Subcutaneous adipose tissue (tissue), 4 donors: ENCODE measurements around the gene OTOF. TPM values are rescaled to one million over a fixed set of nuclear protein-coding genes. Genes with fewer than 3 reads are reported as not detected.

Experiments used
- CTCF ChIP-seq: fragments of 450-650 bp; IDR thresholded peaks from one replicate; pipeline ENCODE4 v1.5.1; 2016; ENCODE audit warnings: low read depth, mild to moderate bottlenecking, control low read depth, antibody characterized with exemption, moderate library complexity
- total RNA-seq, 4 donors: library from RNA; depleted of rRNA; stranded (reverse); fragments of >200 nt; gene quantifications; one replicate each; pipeline ENCODE4 v1.1.0, GENCODE V29; 2016

OTOF gene
- total RNA-seq, 4 donors from 2014 or later, result 0.16 to 0.44 (median 0.17) TPM; not detected in 1

- TF ChIP-seq CTCF, result no peak
Observed at GRCh38 chr2:26471289-26471688, 6.6 kb downstream of the OTOF start.

GRCh38 chr2:26470601-26471260 lies 7.2 kb downstream of the OTOF start:
- TF ChIP-seq CTCF, result no peak

GRCh38 chr2:26469955-26470354 lies 8.0 kb downstream of the OTOF start:
- TF ChIP-seq CTCF, result no peak

- TF ChIP-seq CTCF, result no peak
Observed at GRCh38 chr2:26469092-26469710, 8.7 kb downstream of the OTOF start.

- no peak for TF ChIP-seq CTCF
Observed at GRCh38 chr2:26466662-26467310, 11.1 kb downstream of the OTOF start.

- no peak for TF ChIP-seq CTCF
Observed at GRCh38 chr2:26465981-26466471, 11.9 kb downstream of the OTOF start.

- TF ChIP-seq CTCF, result no peak
Observed at GRCh38 chr2:26465266-26465925, 12.5 kb downstream of the OTOF start.
